ENCODE data around the gene ATXN1.

The ATXN1 gene

DNA sequence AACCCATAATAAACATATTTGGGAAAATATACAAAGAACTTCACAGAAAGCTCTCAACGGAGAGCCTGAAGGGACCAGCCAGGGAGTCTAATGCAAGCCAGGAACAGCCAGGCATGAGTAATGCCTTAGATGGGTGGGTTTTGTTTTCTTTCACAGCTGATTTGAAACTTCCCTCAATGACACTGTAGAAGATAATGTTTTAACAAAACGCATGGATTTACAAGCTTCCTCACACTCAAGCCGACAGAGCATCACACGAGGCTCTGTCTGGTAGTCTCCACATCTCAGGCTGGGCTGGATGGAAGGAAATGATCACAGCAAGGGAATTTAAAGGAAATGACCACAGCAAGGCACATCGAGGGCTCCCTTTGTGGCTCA is 409.0 kb downstream of the ATXN1 start:
- Histone ChIP-seq H3K9me3 (ENCODE audit: insufficient read depth, low read length) (no peaks in the 10 kb centered on the region), H3K4me3 (ENCODE audit: insufficient read depth, low read length, poor library complexity, severe bottlenecking) (no peak overlapping the region), H4K20me1 (ENCODE audit: low read depth, low read length) (no peaks in the 10 kb centered on the region), H3K9me2 (replicated peaks; ENCODE audit: insufficient read depth, low read length) (no peaks in the 10 kb centered on the region), H3K27ac (ENCODE audit: low read depth, low read length) (no peak overlapping the region), H3K9ac (ENCODE audit: low read length) (no peak overlapping the region), H3K4me2 (ENCODE audit: low read depth, low read length, poor library complexity, severe bottlenecking) (no peak overlapping the region), H2AFZ (ENCODE audit: low read depth, low read length, severe bottlenecking) (no peak overlapping the region), H3K36me3 (ENCODE audit: low read length) (no peaks in the 10 kb centered on the region), H3K27me3 (ENCODE audit: low read length) (no peaks in the 10 kb centered on the region), H3K79me2 (ENCODE audit: insufficient read depth, low read length) (no peaks in the 10 kb centered on the region), H3F3A (ENCODE audit: insufficient read depth) (no peaks in the 10 kb centered on the region)
- TF ChIP-seq EZH2phosphoT487 (conservative IDR thresholded peaks at IDR 0.05; ENCODE audit: low read length), result no peak
- TF ChIP-seq, protein P1, sequence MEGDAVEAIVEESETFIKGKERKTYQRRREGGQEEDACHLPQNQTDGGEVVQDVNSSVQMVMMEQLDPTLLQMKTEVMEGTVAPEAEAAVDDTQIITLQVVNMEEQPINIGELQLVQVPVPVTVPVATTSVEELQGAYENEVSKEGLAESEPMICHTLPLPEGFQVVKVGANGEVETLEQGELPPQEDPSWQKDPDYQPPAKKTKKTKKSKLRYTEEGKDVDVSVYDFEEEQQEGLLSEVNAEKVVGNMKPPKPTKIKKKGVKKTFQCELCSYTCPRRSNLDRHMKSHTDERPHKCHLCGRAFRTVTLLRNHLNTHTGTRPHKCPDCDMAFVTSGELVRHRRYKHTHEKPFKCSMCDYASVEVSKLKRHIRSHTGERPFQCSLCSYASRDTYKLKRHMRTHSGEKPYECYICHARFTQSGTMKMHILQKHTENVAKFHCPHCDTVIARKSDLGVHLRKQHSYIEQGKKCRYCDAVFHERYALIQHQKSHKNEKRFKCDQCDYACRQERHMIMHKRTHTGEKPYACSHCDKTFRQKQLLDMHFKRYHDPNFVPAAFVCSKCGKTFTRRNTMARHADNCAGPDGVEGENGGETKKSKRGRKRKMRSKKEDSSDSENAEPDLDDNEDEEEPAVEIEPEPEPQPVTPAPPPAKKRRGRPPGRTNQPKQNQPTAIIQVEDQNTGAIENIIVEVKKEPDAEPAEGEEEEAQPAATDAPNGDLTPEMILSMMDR (IDR thresholded peaks at IDR 0.05; ENCODE audit: insufficient read depth, low read length, poor library complexity, severe bottlenecking), result no peak

DNA sequence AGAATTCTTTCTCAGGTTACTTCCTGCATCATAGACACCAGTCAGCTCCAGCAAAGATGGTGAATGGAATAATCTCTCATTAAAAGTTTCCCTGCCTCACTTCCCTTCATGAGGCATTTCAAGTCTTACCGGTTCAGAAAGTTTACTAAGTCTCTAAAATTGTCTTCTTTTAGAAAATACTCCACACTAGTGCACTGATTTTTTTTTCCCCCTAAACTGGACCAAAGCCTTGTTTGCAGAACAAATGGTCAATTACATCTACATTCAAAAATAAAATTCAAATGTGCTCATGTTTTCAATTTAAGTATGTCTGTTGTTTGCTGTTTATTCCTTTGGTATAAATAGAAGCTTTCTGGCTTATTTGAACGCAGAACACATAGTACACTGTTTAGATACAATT is 411.7 kb downstream of the ATXN1 start:
- H4K20me1 ChIP-seq (ENCODE audit: low read depth, low read length), result no peaks in the 10 kb centered on the region
- TF ChIP-seq, protein P1 (IDR thresholded peaks at IDR 0.05; ENCODE audit: insufficient read depth, low read length, poor library complexity, severe bottlenecking), result no peak
- TF ChIP-seq EZH2phosphoT487 (conservative IDR thresholded peaks at IDR 0.05; ENCODE audit: low read length), result no peak
- no peaks in the 10 kb centered on the region for H3K9me3 ChIP-seq (ENCODE audit: insufficient read depth, low read length)
- H3K4me2 ChIP-seq (ENCODE audit: low read depth, low read length, poor library complexity, severe bottlenecking), result no peak overlapping the region
- H3K36me3 ChIP-seq (ENCODE audit: low read length), result no peaks in the 10 kb centered on the region
- no peaks in the 10 kb centered on the region for H3F3A ChIP-seq (ENCODE audit: insufficient read depth)
- no peaks in the 10 kb centered on the region for H3K79me2 ChIP-seq (ENCODE audit: insufficient read depth, low read length)
- H3K9ac ChIP-seq (ENCODE audit: low read length), result no peak overlapping the region
- H2AFZ ChIP-seq (ENCODE audit: low read depth, low read length, severe bottlenecking), result no peak overlapping the region
- no peaks in the 10 kb centered on the region for H3K9me2 ChIP-seq (replicated peaks; ENCODE audit: insufficient read depth, low read length)
- no peak overlapping the region for H3K4me3 ChIP-seq (ENCODE audit: insufficient read depth, low read length, poor library complexity, severe bottlenecking)
- H3K27ac ChIP-seq (ENCODE audit: low read depth, low read length), result no peak overlapping the region
- no peaks in the 10 kb centered on the region for H3K27me3 ChIP-seq (ENCODE audit: low read length)

DNA sequence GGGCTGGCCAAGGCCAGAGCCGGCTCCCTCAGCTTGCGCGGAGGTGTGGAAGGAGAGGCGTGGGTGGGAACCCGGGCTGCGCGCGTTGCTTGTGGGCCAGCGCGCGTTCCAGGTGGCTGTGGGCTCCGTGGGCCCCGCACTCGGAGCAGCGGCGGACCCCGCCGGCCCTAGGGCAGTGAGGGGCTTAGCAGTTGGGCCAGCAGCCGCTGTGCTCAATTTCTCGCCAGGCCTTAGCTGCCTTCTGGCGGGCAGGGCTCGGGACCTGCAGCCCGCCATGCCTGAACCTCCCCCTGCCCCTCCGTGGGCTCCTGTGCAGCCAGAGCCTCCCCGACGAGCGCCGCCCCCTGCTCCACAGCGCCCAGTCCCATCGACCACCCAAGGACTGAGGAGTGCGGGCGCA is 414.4 kb downstream of the ATXN1 start:
- Histone ChIP-seq H3K9ac (ENCODE audit: low read length) (no peak overlapping the region), H3K27ac (ENCODE audit: low read depth, low read length) (no peak overlapping the region), H3F3A (ENCODE audit: insufficient read depth) (no peaks in the 10 kb centered on the region), H4K20me1 (ENCODE audit: low read depth, low read length) (no peaks in the 10 kb centered on the region), H3K27me3 (ENCODE audit: low read length) (no peaks in the 10 kb centered on the region), H2AFZ (ENCODE audit: low read depth, low read length, severe bottlenecking) (no peak overlapping the region), H3K36me3 (ENCODE audit: low read length) (no peaks in the 10 kb centered on the region), H3K4me2 (ENCODE audit: low read depth, low read length, poor library complexity, severe bottlenecking) (no peak overlapping the region), H3K79me2 (ENCODE audit: insufficient read depth, low read length) (no peaks in the 10 kb centered on the region), H3K4me3 (ENCODE audit: insufficient read depth, low read length, poor library complexity, severe bottlenecking) (no peak overlapping the region), H3K9me2 (replicated peaks; ENCODE audit: insufficient read depth, low read length) (no peaks in the 10 kb centered on the region), H3K9me3 (ENCODE audit: insufficient read depth, low read length) (no peaks in the 10 kb centered on the region)
- TF ChIP-seq EZH2phosphoT487 (conservative IDR thresholded peaks at IDR 0.05; ENCODE audit: low read length), result no peak
- TF ChIP-seq, protein P1 (IDR thresholded peaks at IDR 0.05; ENCODE audit: insufficient read depth, low read length, poor library complexity, severe bottlenecking), result no peak
